Measurements from ENCODE around the gene PARD3B. TPM values are rescaled to one million over a fixed set of nuclear protein-coding genes. Genes with fewer than 3 reads are reported as not detected.

Gene PARD3B
- total RNA-seq, 6 experiments from 2014 or later: 5.3 to 11.2 (median 8.3) TPM

DNA sequence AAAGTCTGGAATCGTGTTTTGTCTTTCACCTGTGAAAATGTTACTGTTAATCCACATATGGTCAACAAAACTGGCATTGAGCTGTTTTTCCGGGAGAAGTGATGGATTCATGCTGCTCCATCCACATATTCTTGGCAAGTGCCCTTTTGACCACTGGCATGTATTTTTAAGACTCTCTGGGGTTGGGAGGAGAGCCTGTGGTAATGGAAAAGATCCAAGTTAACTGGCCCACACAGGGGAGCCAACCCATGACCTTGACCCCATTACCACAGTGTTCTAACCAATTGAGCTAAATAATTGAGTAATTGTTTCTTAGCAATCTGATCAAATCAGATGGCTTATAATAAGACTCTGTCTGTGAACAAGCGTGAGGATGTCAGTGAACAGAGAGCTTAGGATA lies 840.8 kb downstream of the PARD3B start:
- WGBS (ENCODE audit: insufficient coverage, low coverage, low lambda C conversion rate, missing lambda C conversion rate): 70% methylated on average over 3 of the region's 3 CpGs
- Histone ChIP-seq H3K4me3 (no peak overlapping the region), H3K9me3 (no peaks in the 10 kb centered on the region), H3K4me1 (no peaks in the 10 kb centered on the region), H3K36me3 (no peaks in the 10 kb centered on the region), H3K27ac (no peak overlapping the region), H3K27me3 (no peaks in the 10 kb centered on the region)
- DNase-seq (no peak), ATAC-seq (no peak)
- intact Hi-C loops (cut with DNase I): no loop called here
- TF ChIP-seq, protein P1, sequence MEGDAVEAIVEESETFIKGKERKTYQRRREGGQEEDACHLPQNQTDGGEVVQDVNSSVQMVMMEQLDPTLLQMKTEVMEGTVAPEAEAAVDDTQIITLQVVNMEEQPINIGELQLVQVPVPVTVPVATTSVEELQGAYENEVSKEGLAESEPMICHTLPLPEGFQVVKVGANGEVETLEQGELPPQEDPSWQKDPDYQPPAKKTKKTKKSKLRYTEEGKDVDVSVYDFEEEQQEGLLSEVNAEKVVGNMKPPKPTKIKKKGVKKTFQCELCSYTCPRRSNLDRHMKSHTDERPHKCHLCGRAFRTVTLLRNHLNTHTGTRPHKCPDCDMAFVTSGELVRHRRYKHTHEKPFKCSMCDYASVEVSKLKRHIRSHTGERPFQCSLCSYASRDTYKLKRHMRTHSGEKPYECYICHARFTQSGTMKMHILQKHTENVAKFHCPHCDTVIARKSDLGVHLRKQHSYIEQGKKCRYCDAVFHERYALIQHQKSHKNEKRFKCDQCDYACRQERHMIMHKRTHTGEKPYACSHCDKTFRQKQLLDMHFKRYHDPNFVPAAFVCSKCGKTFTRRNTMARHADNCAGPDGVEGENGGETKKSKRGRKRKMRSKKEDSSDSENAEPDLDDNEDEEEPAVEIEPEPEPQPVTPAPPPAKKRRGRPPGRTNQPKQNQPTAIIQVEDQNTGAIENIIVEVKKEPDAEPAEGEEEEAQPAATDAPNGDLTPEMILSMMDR (IDR thresholded peaks at IDR 0.05): no peak
- no peak for TF ChIP-seq POLR2A (IDR thresholded peaks at IDR 0.05)

GRCh38 chr2:205387350-205388055 lies 842.2 kb downstream of the PARD3B start:
- ATAC-seq: no peak
- no peaks in the 10 kb centered on the region for H3K36me3 ChIP-seq
- intact Hi-C loops (cut with DNase I): no loop called here
- WGBS (ENCODE audit: insufficient coverage, low coverage, low lambda C conversion rate, missing lambda C conversion rate): 85% methylated on average over 5 of the region's 5 CpGs
- TF ChIP-seq POLR2A (IDR thresholded peaks at IDR 0.05): no peak
- TF ChIP-seq, protein P1 (IDR thresholded peaks at IDR 0.05): no peak
- no peak overlapping the region for H3K27ac ChIP-seq
- H3K27me3 ChIP-seq: no peaks in the 10 kb centered on the region
- H3K4me1 ChIP-seq: no peaks in the 10 kb centered on the region
- H3K9me3 ChIP-seq: no peaks in the 10 kb centered on the region
- H3K4me3 ChIP-seq: no peak overlapping the region
- no peak for DNase-seq

DNA sequence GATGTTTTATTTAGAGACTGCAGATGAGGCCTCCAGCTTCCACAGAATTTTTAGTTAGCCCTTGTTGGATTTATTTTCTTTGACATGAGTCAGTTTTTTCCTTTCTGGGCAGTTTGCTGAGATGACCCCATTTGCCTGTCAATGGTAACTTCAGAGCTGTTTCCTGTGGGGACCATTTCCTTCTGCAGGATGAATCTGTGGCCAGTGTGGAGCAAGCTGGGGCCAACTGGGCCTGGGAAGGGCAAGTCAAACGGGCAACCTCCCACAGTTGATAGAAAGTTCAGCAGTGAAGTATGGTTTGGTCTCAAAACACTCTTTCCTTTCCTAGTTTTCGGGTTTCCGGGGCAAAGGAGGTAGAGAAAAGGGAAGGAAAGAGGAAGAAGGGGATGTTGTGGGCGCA lies 845.6 kb downstream of the PARD3B start:
- TF ChIP-seq, protein P1 (IDR thresholded peaks at IDR 0.05): no peak
- no peak for TF ChIP-seq POLR2A (IDR thresholded peaks at IDR 0.05)
- H3K27ac ChIP-seq: no peak overlapping the region
- H3K9me3 ChIP-seq: no peaks in the 10 kb centered on the region
- intact Hi-C loops (cut with DNase I): no loop called here
- no peak overlapping the region for H3K4me3 ChIP-seq
- WGBS (ENCODE audit: insufficient coverage, low coverage, low lambda C conversion rate, missing lambda C conversion rate): 73% methylated on average over 4 of the region's 4 CpGs
- H3K36me3 ChIP-seq: no peaks in the 10 kb centered on the region
- ATAC-seq (no peak), DNase-seq (no peak)
- H3K27me3 ChIP-seq: no peaks in the 10 kb centered on the region
- no peaks in the 10 kb centered on the region for H3K4me1 ChIP-seq

- no peak overlapping the region for H3K4me3 ChIP-seq
- no peaks in the 10 kb centered on the region for H3K36me3 ChIP-seq
- WGBS (ENCODE audit: insufficient coverage, low coverage, low lambda C conversion rate, missing lambda C conversion rate): 93% methylated on average over 5 of the region's 6 CpGs
- no peaks in the 10 kb centered on the region for H3K4me1 ChIP-seq
- DNase-seq (no peak), ATAC-seq (no peak)
- TF ChIP-seq, protein P1 (IDR thresholded peaks at IDR 0.05): no peak
- TF ChIP-seq POLR2A (IDR thresholded peaks at IDR 0.05): no peak
- H3K27me3 ChIP-seq: no peaks in the 10 kb centered on the region
- intact Hi-C loops (cut with DNase I): no loop called here
- H3K27ac ChIP-seq: no peak overlapping the region
- no peaks in the 10 kb centered on the region for H3K9me3 ChIP-seq
These were observed 856.2 kb downstream of the PARD3B start for GRCh38 chr2:205401511-205401910.
